IPS-18c (cell line): ENCODE data around the gene PDE6G.

ENCODE experiments used
- H3K4me3 ChIP-seq: 2 replicates; pipeline ENCODE4 v1.7.0; 2013; ENCODE audit warnings: low read depth, mild to moderate bottlenecking, low read length, moderate library complexity; ENCODE audit not compliant: insufficient read depth
- H3K9me3 ChIP-seq: one replicate; pipeline ENCODE4 v1.6.1; 2013; ENCODE audit warnings: mild to moderate bottlenecking, low read length, moderate library complexity; ENCODE audit not compliant: control insufficient read depth, insufficient read depth

PDE6G gene

DNA sequence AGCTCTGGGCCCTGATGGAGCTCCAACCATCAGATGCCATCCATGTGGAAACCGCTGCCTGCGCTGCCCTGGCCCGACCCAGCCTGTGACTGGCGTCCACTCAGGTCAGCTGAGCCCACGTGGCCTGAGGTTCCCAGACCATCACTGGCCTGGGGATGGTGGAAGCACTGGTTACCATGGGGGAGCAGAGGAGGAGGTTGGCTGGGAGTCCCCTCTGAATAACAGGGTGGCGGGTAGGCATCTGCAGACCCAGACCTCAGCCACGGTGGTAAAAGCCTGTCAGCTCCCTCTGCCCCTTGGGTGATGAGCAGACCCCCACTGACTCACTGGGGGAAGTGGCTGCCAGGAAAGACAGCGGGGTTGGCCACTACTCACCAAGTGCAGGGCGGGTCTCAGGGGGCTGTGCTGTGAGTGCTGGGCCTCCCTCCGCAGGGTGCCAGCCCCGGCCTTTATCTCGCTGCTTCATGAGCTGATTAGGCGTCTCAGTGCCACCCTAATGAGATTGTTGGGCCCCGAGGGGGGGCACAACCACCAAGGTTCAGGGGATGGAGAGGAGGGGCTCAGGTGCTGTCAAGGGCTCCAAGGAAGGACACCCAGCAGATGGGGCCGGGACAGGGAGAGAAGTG lies at the start of gene PDE6G:
Gene PDE6G (minus strand): TSS at position 425 of the 626 bp plus-strand sequence. CDS start 3,237 bp downstream, outside the sequence.
- H3K4me3 ChIP-seq, result no peak within 1 kb of the TSS
- H3K9me3 ChIP-seq, result peaks cover 2% of the 10 kb centered on the region

DNA sequence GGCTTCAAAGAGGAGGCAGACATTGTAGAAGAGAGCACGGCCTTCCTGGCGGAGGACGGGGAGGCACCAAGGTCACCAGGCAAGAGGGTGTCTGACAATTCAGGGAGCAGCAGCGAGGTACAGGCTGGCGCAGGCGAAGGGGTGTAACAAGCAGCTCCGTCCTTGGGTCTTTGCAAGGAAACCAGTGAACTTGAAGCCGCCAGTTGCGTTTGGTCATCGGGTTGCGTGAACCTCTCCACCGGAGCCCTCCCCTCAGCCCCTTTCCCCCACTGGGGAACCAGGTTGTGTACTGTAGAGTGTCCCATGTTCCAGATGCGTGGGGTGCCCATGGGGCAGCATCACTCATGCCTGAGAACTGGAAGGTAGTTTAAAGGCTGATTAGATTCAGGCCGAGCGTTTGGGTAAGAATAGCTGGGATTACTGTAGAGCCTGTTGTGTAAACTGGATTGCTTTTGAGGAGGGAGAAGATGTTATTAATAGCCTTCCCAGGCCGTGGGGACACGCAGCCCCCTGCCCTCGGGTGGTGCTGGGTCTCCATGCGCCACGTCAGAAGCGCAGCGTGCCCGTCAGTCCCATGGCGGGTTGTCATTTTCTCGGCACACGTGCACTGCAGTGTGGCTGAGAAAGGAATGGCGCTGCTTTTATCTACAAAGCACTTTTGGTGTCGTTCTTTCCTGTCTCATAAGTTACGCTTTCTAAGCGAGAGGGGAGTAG lies 49.3 kb upstream of the PDE6G start:
- H3K4me3 ChIP-seq, result no peak overlapping the region
- H3K9me3 ChIP-seq, result no peaks in the 10 kb centered on the region

DNA sequence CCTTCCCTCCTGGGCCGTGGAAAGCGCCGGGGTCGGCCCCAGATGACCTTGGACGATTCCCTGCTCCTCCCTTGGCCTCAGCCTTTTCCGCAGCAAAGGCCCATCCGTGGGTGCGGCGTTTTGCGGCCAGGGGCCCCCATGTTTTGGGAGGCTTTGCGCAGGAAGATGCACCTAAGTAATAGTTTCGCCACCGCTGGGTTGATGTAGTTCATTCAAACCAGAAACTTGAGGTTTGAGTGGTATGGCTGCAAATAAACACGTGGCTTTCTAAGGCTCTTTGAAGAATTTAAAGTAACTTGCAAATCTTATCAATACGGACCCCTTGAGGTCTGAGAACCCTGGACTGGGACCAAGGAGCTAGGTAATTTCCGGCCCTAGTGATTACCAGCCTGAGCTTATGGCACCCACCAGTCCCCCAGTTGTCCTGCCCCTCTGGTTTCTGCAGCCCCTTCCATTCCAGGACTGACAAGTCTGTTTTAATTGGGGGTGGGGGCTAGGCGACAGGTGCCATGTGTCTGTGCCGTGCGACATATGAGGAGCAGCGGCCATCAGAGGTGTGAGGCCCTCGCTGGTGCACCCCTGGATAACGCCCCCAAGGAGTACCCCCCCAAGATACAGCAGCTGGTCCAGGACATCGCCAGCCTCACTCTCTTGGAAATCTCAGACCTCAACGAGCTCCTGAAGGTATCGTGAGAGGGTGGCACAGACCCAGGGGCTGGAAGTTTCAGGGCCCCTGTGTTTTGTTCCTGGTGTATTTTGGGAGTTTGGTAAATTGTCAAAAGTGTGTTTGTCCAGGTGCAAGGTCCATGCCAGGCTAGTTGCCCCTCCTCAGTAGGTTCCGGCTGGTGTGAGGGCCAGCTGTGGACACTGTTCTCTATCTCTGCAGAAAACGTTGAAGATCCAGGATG lies 47.7 kb upstream of the PDE6G start:
- Histone ChIP-seq H3K9me3 (no peaks in the 10 kb centered on the region), H3K4me3 (peak overlapping the region; percentile 95)

DNA sequence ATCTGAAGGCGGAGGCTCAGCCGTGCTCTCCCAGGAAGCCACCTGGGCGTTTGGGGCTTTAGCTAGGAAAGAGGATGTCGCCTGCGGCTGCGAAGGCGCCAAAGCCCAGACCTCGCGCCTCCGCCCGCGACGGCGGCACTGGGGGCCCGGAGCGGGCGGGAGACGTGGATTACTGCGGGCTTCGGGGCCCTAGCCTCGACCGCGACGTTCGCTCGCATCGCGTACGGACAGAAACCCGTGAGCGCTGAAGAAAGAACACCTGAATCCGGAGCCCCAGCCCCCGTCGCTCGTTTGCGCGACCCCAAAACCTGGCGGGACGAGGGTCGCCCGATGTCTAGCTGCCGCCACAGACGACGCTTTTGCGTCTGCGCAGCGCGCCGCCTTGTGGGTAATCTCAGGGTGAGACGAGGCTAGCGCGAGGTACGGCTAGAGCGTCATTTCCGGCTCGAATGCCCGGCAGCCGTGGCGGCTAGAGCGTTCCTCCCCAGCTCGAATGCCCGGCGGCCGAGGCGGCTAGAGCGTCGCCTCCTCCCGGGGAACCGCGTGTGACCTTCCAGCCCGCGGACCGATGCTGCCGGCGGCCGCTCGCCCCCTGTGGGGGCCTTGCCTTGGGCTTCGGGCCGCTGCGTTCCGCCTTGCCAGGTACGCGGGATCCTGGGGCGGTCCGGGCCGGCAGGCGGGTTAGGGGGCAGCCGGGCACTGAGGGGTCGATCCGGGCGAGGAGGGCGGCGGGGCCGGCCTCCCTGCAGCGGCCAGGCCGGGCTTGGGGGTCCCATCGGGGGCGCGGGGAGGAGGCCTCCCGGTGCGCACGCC lies 46.8 kb upstream of the PDE6G start, which contains the start of gene MRPL12:
Gene MRPL12 (plus strand): TSS at position 434 of the 813 bp plus-strand sequence. CDS start 135 bp downstream, at position 569.
- H3K9me3 ChIP-seq, result no peaks in the 10 kb centered on the region
- peak within 1 kb of the TSS; percentile 95 for H3K4me3 ChIP-seq

DNA sequence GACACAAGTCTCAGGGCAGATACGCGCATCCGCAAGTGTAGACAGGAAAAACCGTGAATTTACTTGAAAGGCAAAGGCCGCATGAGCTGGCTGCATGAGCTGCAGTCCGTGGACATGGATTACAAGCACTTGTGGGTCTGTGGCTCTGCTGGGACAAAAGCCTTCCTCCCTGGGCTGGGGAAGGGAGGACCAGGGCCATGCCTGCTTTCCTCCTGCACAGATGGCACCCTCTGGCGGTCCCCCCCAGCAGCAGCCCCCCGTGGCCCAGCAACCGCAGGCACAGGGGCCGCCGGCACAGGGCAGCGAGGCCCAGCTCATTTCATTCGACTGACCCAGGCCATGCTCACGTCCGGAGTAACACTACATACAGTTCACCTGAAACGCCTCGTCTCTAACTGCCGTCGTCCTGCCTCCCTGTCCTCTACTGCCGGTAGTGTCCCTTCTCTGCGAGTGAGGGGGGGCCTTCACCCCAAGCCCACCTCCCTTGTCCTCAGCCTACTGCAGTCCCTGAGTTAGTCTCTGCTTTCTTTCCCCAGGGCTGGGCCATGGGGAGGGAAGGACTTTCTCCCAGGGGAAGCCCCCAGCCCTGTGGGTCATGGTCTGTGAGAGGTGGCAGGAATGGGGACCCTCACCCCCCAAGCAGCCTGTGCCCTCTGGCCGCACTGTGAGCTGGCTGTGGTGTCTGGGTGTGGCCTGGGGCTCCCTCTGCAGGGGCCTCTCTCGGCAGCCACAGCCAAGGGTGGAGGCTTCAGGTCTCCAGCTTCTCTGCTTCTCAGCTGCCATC lies 45.1 kb upstream of the PDE6G start:
- Histone ChIP-seq H3K9me3 (no peaks in the 10 kb centered on the region), H3K4me3 (peak overlapping the region; percentile 95; the same call in 1 of the 2 replicates)

DNA sequence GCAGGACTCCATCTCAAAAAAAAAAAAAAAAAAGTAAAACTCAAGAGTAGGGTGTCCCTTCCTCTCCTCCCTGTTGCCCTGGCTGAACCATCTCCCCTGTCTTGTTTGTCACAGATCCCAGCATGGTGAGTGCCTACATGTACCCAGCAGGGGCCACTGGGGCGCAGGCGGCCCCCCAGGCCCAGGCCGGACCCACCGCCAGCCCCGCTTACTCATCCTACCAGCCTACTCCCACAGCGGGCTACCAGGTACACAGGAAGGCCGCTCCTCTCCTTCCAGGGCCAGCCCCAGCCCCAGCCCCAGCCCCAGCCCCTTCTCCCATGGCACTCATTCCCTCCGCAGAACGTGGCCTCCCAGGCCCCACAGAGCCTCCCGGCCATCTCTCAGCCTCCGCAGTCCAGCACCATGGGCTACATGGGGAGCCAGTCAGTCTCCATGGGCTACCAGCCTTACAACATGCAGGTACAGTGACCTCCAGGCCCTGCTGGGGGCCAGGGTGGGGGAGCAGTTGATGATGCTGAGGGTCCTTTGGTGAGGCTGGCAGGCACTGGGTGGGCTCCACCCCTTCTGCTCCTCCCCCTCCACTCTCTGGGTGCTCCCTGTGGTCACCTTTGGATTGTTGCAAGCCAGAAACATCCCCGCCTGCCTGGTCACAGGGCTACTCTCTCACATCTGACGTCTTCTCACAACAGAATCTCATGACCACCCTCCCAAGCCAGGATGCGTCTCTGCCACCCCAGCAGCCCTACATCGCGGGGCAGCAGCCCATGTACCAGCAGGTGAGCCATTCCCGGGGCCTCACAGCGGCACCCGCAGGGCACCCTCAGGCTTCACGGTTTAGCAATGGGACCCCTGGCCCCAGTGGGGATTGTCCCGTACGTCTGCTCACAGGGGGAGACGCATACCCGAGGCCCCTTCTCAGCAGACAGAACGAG lies 44.3 kb upstream of the PDE6G start:
- Histone ChIP-seq H3K9me3 (no peaks in the 10 kb centered on the region), H3K4me3 (no peak overlapping the region)

DNA sequence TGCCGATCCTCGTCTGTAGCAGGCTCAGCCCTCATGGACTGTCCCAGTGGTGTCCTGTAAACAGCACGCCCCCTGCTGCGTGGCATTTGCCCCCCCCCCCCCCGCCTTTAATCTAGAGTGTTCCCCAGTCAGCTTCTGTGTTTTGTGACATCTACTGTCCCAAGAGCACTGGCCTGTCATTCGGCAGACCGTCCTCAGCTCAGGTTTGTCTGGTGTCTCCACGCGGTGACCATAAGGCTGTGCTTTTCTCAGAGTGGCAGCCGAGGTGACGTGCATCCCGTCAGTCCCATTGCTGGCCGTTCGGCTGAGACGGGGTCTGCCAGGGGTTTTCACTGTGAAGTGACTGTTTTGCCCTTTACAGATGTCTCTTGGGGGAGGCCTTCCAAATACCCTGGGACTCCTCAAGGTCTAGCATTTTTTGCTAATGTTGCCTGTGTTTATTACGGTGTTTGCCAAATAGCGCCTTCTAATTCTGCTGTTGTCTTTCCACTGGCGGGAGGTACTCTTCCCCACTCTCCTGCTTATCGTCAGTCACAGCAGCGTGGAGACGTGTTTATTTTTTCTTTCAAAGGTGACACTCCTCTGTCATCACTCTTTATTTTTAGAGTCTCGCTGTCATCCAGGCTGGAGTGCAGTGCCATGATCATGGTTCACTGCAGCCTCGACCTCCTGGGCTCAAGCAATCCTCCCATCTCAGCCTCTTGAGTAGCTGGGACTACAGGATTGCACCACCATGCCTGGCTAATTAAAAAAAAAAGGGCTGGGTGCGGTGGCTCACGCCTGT lies 41.1 kb upstream of the PDE6G start:
- no peak overlapping the region for H3K4me3 ChIP-seq
- H3K9me3 ChIP-seq, result no peaks in the 10 kb centered on the region

DNA sequence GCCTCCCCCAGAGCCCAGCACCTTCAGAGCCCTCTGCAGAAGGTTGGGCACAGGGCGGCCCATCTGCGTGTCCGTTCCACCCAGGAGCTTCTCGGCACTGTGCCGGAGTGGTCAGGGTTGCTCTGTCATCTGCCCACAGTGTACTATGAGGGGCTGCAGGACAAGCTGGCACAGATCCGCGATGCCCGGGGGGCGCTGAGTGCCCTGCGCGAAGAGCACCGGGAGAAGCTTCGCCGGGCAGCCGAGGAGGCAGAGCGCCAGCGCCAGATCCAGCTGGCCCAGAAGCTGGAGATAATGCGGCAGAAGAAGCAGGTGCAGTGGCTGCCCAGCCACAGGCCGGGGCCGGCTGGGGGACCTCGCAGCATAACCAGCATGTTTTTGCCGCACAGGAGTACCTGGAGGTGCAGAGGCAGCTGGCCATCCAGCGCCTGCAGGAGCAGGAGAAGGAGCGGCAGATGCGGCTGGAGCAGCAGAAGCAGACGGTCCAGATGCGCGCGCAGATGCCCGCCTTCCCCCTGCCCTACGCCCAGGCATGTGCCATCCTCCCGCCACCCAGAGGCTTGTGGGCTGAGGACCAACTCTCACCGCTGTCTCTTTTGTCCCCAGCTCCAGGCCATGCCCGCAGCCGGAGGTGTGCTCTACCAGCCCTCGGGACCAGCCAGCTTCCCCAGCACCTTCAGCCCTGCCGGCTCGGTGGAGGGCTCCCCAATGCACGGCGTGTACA lies 40.0 kb upstream of the PDE6G start:
- H3K9me3 ChIP-seq, result no peaks in the 10 kb centered on the region
- H3K4me3 ChIP-seq, result no peak overlapping the region

DNA sequence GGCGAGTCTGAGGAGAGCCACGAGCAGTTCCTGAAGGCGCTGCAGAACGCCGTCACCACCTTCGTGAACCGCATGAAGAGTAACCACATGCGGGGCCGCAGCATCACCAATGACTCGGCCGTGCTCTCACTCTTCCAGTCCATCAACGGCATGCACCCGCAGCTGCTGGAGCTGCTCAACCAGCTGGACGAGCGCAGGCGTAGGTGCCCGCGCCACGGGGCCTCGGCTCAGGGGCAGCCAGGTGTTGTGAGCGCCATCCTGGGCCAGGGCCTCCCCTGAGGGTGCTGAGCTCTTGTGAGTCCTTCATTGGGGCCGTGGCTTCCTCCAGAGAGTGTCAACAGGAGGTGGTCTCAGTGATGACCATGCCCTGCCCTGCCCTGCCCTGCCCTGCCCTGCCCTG lies 39.5 kb upstream of the PDE6G start:
- no peak overlapping the region for H3K4me3 ChIP-seq
- H3K9me3 ChIP-seq, result no peaks in the 10 kb centered on the region

DNA sequence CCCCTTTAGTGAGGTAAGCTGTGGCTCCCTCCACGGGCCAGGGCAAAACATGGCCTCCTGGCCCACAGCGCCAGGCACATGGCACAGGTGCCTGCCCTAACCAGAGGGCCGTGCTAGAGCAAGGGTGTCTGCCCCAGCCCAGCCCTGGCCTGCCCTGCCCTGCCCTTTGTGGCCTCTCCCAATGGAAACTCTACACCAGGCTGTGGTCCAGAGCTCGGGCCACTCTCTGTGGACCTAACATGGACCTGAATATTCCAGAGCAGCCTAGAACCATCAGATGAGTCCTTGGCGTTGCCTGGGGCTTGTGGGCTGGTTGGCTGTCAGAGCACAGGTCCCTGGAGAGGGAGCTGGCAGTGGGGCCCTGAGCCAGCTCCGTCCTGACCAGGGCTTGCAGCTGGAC lies 38.9 kb upstream of the PDE6G start:
- H3K4me3 ChIP-seq, result no peak overlapping the region
- H3K9me3 ChIP-seq, result no peaks in the 10 kb centered on the region

DNA sequence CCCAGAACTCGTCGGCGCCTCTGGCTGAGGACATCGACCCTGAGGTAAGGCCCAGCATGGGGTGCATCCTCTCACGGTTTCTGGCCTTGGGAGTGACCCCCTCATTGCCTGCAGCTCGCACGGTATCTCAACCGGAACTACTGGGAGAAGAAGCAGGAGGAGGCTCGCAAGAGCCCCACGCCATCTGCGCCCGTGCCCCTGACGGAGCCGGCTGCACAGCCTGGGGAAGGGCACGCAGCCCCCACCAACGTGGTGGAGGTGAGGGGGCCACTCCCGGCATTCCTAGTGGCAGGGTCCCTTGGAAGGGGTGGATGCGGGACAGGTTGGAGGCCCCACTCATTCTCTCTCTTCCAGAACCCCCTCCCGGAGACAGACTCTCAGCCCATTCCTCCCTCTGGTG lies 38.5 kb upstream of the PDE6G start:
- Histone ChIP-seq H3K4me3 (no peak overlapping the region), H3K9me3 (no peaks in the 10 kb centered on the region)

DNA sequence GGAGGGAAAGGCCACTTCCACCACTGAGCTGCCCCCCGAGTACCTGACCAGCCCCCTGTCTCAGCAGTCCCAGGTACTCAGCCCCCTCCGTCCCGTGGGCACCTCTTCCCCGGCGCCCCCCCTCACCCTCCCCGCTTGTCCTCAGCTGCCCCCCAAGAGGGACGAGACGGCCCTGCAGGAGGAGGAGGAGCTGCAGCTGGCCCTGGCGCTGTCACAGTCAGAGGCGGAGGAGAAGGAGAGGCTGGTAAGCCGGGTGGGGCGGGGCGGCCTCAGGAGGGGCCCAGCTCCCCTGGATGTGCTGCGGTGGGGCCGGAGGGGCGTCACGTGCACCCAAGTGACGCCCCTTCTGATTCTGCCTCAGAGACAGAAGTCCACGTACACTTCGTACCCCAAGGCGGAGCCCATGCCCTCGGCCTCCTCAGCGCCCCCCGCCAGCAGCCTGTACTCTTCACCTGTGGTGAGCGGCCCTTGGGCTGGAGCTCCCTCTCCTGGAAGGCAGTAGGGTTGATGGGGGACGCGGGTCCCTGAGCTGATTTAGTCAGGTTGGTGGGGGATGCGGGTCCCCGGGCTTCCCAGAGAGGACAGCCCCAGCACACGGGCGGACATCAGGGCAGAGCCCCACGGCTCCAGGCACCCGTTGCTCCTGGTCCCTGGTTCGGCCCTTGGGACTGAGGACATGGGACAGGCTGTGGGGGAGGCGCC lies 37.3 kb upstream of the PDE6G start:
- Histone ChIP-seq H3K9me3 (no peaks in the 10 kb centered on the region), H3K4me3 (no peak overlapping the region)

DNA sequence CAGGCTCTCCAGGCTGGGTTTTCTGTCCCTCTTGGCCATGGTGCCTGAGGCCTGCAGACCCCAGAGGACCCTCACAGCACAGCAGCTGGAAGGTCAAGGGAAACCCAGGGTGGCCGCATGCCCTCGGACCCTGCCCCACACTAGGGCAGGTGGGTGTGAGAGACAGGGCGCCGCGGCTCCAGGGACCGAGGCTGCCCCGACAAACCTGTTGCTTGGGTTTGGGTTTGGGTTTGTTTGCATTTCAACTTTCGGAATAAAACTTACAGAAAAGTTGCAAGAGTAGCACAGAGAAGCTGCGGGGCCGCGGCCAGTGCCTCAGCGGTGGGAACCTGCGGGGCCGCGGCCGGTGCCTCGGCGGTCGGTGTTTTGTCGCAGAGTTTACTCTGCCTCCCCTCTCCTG lies 35.3 kb upstream of the PDE6G start:
- no peaks in the 10 kb centered on the region for H3K9me3 ChIP-seq
- H3K4me3 ChIP-seq, result no peak overlapping the region

DNA sequence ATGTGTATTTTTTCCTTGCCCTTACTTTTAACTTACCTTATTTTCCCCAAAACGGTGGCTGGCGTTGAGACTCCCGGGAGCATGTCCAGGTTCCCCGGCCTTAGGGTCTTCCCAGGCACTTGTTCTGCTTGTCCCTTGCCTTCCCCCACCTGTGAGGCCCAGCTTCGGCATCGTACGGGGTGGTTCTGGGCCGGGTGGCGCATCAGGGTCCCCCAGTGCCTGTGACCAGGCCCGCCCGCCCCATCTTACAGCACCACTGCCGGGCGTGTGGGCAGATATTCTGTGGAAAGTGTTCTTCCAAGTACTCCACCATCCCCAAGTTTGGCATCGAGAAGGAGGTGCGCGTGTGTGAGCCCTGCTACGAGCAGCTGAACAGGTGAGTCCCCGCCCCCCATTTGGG lies 34.9 kb upstream of the PDE6G start:
- Histone ChIP-seq H3K9me3 (no peaks in the 10 kb centered on the region), H3K4me3 (no peak overlapping the region)
